Frontal cortex (tissue), 1 donor: ENCODE data around the gene PES1. TPM values are rescaled to one million over a fixed set of nuclear protein-coding genes. Genes with fewer than 3 reads are reported as not detected.

Experiments
- total RNA-seq: library from RNA; depleted of rRNA; stranded (reverse); fragments of >200 nt; gene quantifications from one replicate; pipeline ENCODE4 v1.2.3, GENCODE V29; 2014

The PES1 gene
- total RNA-seq, 1 donor from 2014 or later: 52.2 TPM

Other genes starting within 250 kb of the PES1 start
- gene SF3A1, start 235.0 kb downstream of the PES1 start, total RNA-seq: 13.9 TPM
- gene CCDC157, start 234.9 kb downstream of the PES1 start, total RNA-seq: 5.3 TPM
- gene RNF215, start 204.5 kb downstream of the PES1 start, total RNA-seq: 22.4 TPM
- gene SEC14L2, start 194.9 kb downstream of the PES1 start, total RNA-seq: 6.5 TPM
- 0.41 TPM for gene MTFP1, start 166.1 kb downstream of the PES1 start, total RNA-seq
- gene SEC14L3, start 119.9 kb downstream of the PES1 start, total RNA-seq: not detected
- gene SEC14L4, start 86.2 kb downstream of the PES1 start, total RNA-seq: not detected
- 0.82 TPM for gene SEC14L6, start 45.2 kb downstream of the PES1 start, total RNA-seq
- 1.2 TPM for gene GAL3ST1, start 17.2 kb downstream of the PES1 start, total RNA-seq
- 11.0 TPM for gene TCN2, start 15.3 kb upstream of the PES1 start, total RNA-seq
- 6.5 TPM for gene SLC35E4, start 43.9 kb upstream of the PES1 start, total RNA-seq
- gene DUSP18, start 76.0 kb upstream of the PES1 start, total RNA-seq: 21.2 TPM
- gene OSBP2, start 103.0 kb upstream of the PES1 start, total RNA-seq: 19.2 TPM